GM21723 (cell line): ENCODE measurements around the gene LRRFIP1.

Source experiments
- ATAC-seq: cut with Tn5 transposase; IDR thresholded peaks from one replicate; pipeline ENCODE4 v1.9.1; 2021; ENCODE audit warnings: mild to moderate bottlenecking, moderate library complexity; ENCODE audit not compliant: unreplicated experiment

LRRFIP1 gene

DNA sequence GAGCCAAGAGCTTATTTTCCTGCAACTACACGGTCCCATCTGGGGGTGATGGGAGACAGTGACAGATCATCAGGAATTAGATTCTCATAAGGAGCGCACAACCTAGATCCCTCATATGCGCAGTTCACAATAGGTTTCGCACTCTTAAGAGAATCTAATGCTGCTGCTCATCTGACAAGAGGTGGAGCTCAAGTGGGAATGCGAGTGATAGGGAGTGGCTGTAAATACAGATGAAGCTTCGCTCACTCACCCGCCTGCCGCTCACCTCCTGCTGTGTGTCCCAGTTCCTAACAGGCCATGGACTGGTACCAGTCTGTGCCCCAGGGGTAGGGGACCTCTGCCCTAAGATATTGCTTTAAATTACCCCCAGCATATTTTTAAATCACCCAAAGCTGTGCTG, 10.8 kb downstream of the LRRFIP1 start:
- ATAC-seq, result no peak

DNA sequence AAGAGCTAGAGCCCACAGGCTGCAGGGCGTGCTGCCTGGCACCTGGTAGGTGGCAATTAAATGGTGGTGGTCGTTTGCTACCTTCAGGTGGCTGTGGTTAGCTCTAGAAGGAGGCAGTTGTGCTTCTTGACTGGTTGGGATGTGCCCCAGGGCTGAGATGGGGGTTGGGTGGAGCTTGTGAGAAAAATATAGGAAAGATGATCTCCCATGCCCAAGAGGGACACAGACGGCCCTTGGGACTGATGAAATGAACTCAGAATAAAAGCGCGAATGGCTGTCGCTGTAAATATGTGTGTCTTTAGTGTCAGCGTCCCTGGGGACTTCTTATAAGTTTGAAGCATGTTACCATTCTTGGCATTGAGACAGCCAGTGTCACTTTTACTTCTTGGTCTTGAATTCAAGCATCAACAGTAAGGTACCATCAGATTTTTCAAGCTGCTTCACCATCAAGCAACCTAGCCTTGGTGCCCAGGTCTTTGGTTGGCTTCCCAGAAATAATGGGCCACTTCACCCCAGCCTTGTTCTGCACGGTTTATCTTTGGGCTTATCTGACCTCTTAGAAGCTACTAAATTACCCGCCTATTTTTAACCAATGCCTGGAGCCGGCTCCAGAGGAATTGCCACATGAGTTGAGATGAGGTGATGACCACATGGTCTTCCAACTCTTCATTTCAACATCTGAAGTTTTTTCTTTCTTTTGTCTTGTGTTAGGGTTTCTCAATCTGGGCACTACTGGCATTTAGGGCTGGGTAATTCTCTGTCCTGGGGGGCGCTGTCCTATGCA, 11.9 kb downstream of the LRRFIP1 start:
- no peak for ATAC-seq

DNA sequence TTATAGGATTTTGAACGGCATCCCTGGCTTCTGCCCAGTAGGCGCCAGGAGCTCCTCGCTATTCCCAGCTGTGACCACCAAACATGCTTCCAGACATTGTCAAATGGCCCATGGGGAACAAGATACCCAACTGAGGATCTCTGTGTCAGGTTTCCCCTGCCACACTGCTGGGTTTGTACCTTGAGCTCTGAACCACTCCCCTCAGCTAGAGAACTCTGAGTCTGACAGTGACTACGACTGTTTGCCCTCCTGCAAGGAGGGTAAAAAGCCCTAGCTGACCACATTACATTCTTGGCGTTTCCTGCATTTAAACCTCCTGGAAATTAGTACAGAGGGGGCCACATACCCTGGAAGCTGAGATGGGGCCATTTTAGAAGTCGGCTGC, 12.4 kb downstream of the LRRFIP1 start:
- ATAC-seq, result no peak

DNA sequence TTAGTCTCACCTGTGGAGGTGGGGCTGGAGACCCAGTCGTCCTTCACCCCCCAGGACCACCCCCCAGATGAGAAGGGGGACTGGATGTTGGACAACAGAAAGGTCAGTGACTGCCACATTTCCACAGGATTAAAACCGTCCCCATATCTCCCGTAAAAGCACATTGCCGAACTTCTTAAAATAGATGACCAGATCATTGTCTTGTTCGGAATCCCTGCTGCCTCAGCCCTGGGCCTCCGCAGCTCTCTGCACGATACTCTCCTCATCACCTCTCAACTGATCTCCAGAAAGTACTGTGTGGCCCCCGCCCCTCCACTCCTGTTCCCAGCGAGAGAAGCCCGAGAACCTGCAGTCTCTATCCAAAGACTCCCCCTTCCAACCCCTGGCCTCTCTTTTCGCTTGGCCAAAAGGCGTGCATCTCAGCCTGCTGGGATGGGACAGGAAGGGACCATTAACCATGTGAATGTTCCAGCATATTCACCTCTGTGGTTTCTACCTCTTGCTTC, 13.2 kb downstream of the LRRFIP1 start:
- ATAC-seq, result no peak

DNA sequence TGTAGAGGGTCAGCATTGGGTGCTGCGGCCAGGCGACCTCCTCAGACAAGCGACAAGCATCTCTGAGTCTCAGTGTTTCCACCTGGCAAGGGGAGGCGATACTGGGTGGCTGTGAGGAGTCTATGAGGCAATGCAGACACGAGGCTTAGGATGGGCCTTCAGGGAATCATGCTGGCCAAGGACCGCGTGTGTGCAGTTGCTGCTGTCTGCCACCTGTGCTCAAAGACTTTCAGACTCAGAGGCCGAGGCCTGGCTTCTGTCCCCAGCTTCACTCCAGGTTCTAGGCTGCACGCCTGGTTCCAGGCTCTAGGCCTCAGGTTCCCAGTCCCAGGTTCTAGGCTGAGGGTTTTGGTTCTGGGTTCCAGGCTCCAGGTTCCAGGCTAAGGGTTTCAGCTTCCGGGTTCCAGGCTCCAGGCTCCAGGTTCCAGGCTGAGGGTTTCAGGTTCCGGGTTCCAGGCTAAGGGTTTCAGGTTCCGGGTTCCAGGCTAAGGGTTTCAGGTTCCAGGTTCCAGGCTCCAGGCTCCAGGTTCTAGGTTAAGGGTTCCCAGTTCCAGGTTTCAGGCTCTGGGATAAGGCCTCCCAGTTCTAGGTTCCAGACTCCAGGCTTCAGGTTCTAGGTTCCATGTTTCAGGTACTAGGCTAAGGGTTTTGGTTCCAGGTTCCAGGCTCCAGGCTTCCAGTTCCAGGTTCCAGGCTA, 14.8 kb downstream of the LRRFIP1 start:
- no peak for ATAC-seq

DNA sequence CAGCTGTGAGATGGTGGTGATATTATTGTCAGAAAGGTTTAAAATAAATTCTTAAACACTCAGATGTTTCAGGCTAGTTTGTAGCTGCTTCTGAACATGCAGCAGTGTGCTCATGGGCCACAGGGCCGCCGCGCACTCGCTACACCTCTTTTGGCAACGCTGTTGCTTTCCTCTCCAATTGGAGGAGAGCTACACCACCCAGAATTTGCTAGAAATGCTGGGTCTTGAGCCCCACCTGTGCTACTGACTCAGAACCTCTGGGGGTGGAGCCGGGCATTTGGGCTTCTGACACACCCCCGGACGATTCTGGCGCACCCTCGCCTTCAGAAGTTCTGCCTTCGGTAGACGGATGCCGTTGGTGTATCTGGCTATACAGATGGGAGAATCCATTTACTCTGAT, 15.7 kb downstream of the LRRFIP1 start:
- ATAC-seq, result no peak

DNA sequence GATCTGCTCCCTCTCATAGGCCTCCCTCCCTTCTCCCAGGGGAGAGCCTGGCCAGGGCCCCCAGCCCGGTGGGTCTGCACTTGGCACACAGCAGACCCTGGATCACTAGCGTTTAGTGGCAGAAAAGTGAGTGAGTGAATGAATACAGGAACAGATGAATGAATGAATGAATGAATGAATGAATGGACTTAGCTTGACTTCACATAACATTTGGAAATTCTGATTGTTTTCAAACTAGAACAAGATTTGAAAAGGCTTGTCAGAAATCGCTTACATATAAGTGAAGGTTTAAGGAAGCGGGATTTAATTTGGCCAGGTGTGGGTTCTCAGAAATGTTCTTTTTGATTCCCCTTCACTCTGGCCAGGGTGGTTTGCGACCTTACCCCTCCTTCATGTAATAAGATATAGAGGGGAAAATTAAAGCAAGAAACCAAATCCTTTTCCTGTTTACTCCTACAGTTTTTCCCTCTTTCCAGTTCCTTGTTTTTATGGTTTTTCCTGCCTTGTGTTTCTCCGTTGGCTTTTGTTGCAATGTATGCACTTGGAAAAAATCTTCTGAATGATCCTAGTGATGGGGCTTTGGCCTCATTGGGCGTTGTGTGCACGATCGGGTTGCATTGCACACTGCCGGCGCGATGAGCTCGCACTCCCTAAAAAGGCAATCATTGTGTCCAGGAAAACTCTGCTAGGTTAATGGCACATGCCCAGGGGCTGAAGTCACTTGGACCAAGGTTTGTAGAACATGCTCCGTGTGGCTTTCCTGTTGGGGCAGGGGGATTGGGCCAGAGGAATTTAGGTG, 16.4 kb downstream of the LRRFIP1 start:
- no peak for ATAC-seq

DNA sequence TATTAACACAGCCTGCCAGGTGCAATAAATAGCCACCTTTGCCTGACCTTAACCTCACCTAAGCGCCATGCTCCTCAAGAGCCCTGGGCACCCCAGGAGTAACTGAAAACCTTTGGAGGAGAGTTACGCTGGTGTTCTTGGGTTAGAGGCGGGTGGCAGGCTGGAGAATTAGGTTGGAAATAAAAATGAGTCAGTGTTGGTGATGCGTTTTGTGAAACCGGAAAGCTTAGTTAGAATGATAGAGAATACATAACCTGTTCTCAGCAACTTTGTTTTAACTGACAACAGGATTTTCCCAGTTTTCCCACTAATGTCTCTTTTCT, 17.0 kb downstream of the LRRFIP1 start:
- ATAC-seq, result no peak

DNA sequence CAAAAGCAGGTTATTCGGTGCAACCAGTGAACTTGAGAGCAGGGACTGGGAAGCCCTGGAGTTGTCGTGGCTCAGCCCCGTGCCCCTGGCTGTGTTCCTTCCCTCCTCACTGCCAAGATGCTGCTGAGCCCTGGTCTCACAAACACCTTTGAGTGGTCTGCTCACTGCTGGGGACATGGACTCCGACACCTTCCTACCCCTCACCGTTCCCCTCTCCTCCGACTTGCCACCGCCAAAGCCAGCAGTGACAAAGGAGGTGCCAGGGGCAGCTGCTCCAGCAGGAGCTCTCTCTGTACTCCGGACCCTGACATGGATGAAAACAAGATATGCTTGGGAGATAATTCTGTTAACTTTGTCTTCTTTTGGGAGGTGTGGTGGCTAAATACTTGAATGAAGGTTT, 17.9 kb downstream of the LRRFIP1 start:
- no peak for ATAC-seq

DNA sequence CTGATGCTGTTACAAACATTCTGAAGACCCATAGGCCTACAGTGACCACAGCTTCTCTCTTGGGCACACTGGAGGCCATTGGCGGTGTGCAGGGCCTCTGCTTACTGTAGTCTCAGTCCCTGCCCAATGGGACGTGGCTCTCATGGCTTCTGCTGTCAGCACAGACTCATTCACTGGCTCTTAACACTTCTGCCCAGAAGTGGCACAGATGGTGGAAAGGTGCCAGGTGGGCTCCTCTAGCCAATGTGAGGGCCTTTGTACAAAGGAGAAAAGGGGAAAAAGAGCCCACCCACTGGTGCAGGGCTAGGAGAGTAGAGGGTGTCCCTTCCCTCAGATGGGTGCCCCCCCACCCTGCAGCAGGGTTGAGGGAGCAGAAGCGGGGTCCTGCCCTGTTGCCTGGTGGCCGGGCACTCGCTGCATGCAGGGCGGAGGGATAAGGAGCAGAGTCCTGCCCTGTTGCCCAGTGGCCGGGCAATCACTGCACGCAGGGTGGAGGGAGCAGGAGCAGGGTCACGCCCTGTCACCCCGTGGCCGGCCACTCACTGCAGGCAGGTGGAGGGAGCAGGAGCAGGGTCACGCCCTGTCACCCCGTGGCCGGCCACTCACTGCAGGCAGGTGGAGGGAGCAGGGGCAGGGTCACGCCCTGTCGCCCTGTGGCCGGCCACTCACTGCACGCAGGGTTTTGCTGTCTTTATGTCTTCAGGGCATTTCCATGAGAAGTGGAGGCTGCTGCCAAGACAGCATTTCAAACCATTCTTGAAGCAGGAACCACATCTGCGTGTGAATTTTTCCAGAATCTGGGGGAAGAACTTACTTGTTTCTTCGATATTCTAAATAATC, 20.0 kb downstream of the LRRFIP1 start:
- no peak for ATAC-seq

DNA sequence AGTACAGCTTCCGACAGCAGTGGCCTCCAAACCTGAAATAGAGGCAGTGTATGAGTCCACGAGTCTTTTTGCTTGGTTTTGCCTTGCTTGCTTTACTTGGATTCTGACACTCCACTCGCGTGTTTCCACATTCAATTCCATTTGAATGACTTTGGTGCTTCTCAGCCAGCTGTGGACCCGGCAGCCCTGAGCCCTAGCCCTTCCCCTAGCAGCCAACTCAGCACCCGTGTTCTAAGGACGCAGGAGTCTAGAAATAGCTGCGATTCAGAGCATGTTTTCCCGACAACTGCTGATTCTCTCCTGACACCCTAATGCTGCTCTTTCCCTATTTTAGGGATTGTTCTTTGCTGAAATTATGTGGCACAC, 20.6 kb downstream of the LRRFIP1 start:
- no peak for ATAC-seq

DNA sequence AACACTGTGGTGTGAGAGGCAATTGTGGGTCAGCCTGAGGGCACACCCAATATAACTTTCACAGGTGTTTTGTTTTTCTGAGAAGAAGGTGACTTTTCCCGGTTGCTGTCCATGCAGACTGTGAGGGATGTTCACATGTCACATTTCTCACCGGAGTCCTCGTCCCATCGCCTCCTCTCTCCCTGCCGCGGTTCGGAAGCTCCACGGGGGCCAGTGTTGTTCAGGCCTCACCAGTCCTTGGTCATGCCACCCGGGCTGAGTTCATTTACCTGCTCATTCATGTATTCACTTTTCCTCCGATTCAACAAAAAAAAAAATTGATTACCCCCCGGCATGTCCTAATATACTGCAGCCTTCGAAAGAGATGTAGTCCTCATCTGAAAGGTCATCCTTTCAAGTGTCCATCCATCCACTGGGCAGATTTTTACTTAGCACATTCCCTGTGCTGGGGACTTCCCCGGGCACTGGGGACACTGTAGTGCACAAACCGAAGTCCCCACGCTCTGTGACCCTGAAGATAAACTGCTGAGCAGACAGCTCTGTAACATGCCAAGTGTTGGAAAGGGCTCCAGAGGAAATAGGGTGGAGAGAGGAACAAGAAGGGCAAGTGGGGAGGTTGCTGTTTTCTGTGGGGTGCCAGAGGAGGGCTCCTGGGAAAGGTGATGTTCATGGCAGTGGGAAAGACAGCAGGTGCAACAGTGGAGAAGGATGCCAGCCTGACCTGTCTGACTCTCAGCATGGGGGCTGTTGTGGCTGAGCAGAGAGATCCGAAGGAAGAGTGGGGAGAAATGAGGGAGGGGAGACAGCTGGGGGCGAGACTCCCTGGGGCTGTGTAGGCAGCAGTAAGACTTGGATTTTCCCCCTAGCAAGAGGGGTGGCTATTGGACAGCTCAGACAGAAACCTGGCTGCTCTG, 22.4 kb downstream of the LRRFIP1 start:
- ATAC-seq, result no peak

DNA sequence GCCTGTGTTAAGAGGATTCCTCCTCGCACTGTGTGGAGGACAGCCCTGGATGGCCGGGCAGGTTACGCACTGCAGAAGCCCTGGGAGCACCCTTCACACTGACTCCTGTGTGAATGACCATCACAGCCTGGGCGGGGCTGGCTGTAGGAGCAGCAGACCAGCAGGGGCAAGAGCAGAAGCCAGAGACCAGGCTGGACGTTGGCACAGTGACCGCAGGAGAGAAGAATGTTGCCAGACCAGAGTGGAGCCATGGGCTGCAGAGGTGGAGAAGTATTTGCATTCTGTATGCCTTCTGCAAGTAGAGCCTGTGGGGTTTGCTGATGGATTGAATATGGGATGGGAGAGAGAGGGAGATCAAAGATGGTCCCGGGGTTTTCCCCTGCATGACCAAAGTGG, 23.1 kb downstream of the LRRFIP1 start:
- no peak for ATAC-seq

DNA sequence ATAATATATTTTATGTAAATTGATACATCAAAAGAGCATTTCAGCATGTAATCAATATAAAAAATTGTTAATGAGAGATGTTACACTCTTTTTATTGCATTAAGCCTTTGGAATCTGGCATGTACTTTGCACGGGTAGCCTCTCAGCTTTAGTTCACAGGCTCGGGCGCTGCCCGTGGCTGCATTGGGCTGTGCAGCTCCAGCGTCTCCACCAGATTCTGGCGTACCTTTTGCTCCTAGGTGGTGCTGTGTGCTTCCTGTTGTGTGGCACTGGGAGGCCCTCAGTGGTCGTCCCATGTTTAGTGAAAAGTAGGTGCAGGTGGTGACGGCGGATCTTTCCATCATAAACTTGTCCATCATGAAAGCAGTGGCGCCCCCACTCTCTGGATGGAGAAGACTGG, 24.4 kb downstream of the LRRFIP1 start:
- no peak for ATAC-seq

DNA sequence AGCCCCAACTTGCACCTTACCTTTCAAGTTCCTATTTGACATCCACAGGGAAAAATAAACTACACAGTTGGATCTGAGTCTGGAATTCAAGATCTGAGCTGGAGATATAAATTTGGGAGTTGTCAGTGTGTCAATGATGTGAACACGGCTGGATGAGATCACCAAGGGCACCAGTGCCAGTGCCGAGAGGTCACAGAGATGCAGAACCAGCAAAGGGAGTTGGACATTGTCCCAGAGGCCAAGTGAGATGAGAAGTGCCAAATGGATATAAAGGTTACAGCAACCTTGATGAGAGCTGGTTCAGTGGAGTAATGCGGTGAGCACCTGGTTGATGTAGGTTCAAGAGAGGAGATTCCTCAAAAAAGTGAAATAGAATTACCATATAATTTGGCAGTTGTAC, 24.8 kb downstream of the LRRFIP1 start:
- ATAC-seq, result no peak

DNA sequence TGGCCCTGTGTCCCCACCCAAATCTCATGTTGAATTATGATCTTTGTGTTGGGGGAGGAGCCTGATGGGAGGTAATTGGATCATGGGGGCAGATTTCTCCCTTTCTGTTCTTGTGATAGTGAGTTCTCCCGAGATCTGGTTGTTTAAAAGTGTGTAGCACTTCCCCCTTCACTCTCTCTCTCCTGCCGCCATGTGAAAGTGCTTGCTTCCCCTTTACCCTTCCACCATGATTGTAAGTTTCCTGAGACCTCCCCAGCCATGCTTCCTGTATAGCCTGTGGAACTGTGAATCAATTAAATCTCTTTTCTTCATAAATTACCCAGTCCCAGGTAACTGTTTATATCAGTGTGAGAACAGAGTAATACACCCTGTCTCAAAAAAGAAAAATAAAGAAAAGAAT, 25.5 kb downstream of the LRRFIP1 start:
- no peak for ATAC-seq

DNA sequence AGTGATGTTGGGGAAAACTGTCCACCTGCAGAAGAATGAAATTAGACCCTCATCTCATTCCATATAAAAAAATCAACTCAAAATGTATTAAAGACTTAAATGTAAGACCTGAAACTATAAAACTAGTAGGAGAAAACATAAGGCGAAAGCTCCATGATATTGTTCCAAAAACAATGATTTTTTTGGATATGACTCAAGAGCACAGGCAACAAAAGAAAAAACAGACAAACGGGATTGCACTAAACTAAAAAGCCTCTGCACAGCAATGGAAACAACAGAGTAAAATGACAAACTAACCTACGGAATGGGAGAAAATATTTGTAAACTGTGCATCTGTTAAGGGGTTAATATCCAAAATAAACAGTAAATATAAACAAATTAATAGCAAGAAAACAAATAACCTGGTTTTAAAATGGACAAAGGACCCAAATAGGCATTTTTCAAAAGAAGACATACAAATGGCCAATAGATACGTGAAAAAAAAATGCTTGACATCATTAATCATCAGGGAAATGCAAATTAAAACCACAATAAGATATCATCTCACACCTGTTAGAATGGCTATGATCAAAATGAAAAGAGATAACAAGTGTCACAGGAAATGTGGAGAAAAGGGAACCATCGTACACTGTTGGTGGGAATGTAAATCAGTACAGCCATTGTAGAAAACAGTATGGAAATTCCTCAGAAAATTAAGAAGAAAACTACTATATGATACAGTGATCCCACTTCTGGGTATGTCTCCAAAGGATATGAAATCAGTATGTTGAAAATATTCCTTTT, 26.6 kb downstream of the LRRFIP1 start:
- no peak for ATAC-seq

DNA sequence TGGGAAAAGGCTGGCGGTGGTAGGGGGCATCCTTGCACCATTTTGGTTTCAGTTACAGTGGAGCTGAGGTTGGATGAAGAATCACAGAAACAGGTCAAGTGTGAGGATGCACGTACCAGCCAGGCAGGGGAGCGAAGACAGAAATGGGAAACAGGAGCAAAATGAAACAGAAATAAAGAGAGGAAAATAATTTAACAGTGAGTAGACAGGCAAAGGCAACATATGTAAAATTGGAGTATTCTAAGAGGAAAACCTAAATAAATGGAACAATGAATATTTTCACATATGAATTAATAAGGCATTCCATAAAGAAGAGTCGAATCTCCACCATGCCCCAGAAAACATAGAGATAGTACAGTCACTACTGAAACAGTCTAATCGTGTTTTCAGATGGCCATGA, 29.7 kb downstream of the LRRFIP1 start:
- no peak for ATAC-seq

DNA sequence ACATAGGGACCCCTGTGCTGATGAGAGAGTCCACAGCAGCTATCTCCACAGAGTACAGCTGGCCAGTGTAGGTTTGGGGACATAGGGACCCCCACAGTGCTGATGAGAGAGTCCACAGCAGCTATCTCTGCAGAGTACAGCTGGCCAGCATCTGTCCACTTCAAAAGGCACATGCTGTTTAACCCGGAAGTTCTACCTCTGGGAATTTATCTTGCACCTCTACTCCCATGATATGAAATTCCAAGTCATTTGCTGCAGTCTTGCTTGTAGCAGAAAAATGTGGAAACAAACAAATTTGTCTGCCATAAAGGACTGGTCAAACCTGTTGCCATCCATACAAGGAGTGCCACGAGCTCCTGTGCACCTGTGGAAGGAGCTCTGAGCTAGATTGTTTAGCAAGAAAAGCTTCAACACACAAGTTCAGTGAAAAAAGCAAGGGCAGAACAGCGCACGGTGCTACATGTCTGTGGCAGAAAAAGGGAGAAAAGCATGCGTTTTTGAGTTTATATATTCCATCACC, 33.1 kb downstream of the LRRFIP1 start:
- ATAC-seq, result no peak
